ENCODE measurements around the gene OPCML. TPM values are rescaled to one million over a fixed set of nuclear protein-coding genes. Genes with fewer than 3 reads are reported as not detected.

Gene OPCML
- total RNA-seq, 2 donors from 2014 or later: not detected

DNA sequence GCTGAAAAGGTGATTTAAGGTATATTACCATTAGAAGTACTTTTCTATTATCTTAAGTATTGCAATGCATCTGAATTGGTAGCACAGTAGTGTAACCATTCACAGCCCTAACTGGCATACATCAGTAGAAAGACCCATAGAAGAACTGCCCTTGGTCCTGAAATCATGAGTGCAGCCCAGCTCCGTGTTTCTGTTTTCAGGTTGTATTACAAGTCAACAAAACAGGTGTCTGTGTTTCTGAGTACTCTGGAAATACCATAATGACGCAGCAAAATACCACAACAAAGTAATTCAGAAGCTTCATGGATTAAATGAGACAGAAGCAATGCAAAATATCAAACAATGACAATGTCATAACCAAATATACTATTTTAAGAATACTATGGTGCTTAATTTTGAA lies 226.3 kb downstream of the OPCML start:
- Histone ChIP-seq H3K4me3 (no peak overlapping the region), H3K36me3 (no peaks in the 10 kb centered on the region), H3K4me1 (ENCODE audit: control insufficient read depth in 1 of 2, low read depth in 2 of 2) (no peaks in the 10 kb centered on the region), H3K9me3 (no peaks in the 10 kb centered on the region), H3K27ac (no peak overlapping the region), H3K27me3 (replicated peaks; ENCODE audit: insufficient read depth) (no peaks in the 10 kb centered on the region)
- TF ChIP-seq, protein P1, sequence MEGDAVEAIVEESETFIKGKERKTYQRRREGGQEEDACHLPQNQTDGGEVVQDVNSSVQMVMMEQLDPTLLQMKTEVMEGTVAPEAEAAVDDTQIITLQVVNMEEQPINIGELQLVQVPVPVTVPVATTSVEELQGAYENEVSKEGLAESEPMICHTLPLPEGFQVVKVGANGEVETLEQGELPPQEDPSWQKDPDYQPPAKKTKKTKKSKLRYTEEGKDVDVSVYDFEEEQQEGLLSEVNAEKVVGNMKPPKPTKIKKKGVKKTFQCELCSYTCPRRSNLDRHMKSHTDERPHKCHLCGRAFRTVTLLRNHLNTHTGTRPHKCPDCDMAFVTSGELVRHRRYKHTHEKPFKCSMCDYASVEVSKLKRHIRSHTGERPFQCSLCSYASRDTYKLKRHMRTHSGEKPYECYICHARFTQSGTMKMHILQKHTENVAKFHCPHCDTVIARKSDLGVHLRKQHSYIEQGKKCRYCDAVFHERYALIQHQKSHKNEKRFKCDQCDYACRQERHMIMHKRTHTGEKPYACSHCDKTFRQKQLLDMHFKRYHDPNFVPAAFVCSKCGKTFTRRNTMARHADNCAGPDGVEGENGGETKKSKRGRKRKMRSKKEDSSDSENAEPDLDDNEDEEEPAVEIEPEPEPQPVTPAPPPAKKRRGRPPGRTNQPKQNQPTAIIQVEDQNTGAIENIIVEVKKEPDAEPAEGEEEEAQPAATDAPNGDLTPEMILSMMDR (IDR thresholded peaks at IDR 0.05): no peak
- DNase-seq (ENCODE audit: low spot score): no peak
- ATAC-seq (ENCODE audit: insufficient number of reproducible peaks, low FRiP score, low read depth): no peak

DNA sequence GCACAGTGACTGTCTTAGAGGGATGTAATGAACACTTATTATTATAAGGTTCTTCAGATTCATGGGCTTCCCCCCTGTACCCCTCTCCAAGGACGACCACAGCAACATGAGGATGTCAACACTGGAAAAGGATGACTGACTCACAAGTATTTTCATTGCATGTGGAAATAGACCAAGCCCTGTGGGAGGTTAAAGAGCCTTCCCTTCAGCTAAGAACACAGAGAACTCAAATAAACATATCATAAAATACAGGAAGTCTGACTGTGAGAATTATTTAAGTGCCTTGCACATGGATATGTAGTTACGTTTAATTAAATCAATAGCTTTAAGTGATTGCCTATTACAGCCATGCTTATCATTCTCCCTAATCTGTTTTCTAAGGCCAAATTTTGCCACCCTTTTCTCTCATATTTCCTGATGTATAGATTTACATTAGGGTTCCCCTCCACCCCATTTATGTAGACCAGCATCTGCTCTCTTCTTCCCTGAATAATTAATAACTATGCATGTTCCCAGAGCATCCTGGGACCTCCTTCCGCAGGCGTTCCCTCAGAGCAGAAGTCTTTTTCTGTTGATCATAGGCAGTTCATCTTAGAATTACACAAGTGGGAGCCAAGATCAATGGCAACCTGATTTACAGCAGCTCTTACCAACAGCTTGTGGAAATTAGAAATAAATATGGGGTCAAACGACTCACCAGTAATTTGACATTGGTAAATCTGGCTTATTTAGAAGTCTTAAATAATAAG lies 226.9 kb downstream of the OPCML start:
- no peaks in the 10 kb centered on the region for H3K36me3 ChIP-seq
- H3K9me3 ChIP-seq: no peaks in the 10 kb centered on the region
- DNase-seq (ENCODE audit: low spot score): no peak
- ATAC-seq (ENCODE audit: insufficient number of reproducible peaks, low FRiP score, low read depth): no peak
- H3K27me3 ChIP-seq (replicated peaks; ENCODE audit: insufficient read depth): no peaks in the 10 kb centered on the region
- H3K4me3 ChIP-seq: no peak overlapping the region
- TF ChIP-seq, protein P1 (IDR thresholded peaks at IDR 0.05): no peak
- H3K27ac ChIP-seq: no peak overlapping the region
- H3K4me1 ChIP-seq (ENCODE audit: control insufficient read depth in 1 of 2, low read depth in 2 of 2): no peaks in the 10 kb centered on the region

DNA sequence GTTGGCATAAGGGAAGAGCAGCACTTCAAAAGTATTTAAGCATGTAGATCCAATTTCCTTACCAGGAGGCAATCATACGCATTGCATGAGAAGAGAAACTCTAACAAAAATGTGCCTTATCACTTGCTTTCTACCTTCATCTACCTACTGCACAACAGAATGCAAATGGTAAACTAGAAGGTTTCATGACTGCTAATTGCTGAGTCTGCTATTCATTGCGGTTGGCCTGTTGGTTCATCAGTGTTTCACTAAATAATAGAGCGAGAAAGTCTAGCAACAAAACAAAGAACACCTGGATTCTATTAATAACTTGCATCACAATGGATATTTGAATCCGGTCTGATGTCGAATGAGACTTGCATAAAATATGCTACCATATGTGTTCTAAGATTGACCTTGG lies 229.0 kb downstream of the OPCML start:
- Histone ChIP-seq H3K9me3 (no peaks in the 10 kb centered on the region), H3K27me3 (replicated peaks; ENCODE audit: insufficient read depth) (no peaks in the 10 kb centered on the region), H3K4me3 (no peak overlapping the region), H3K36me3 (no peaks in the 10 kb centered on the region), H3K27ac (no peak overlapping the region), H3K4me1 (ENCODE audit: control insufficient read depth in 1 of 2, low read depth in 2 of 2) (no peaks in the 10 kb centered on the region)
- DNase-seq (ENCODE audit: low spot score) (no peak), ATAC-seq (ENCODE audit: insufficient number of reproducible peaks, low FRiP score, low read depth) (no peak)
- TF ChIP-seq, protein P1 (IDR thresholded peaks at IDR 0.05): no peak

DNA sequence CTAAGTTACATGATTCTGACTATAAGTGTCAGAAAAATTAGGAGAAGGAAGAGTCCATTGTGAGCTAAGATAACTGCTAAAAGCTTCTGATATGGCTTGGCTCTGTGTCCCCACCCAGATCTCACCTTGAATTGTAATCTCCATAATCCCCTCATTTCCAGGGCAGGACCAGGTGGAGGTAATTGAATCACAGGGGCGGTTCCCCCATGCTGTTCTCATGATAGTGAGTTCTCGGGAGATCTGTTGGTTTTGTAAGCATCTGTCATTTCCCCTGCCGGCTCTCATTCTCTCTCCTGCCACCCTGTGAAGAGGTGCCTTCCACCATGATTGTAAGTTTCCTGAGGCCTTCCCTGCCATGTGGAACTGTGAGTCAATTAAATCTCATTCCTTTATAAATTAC lies 230.2 kb downstream of the OPCML start:
- H3K27ac ChIP-seq: no peak overlapping the region
- H3K27me3 ChIP-seq (replicated peaks; ENCODE audit: insufficient read depth): no peaks in the 10 kb centered on the region
- no peak for ATAC-seq (ENCODE audit: insufficient number of reproducible peaks, low FRiP score, low read depth)
- no peak for DNase-seq (ENCODE audit: low spot score)
- TF ChIP-seq, protein P1 (IDR thresholded peaks at IDR 0.05): no peak
- H3K4me3 ChIP-seq: no peak overlapping the region
- H3K4me1 ChIP-seq (ENCODE audit: control insufficient read depth in 1 of 2, low read depth in 2 of 2): no peaks in the 10 kb centered on the region
- H3K36me3 ChIP-seq: no peaks in the 10 kb centered on the region
- H3K9me3 ChIP-seq: no peaks in the 10 kb centered on the region

DNA sequence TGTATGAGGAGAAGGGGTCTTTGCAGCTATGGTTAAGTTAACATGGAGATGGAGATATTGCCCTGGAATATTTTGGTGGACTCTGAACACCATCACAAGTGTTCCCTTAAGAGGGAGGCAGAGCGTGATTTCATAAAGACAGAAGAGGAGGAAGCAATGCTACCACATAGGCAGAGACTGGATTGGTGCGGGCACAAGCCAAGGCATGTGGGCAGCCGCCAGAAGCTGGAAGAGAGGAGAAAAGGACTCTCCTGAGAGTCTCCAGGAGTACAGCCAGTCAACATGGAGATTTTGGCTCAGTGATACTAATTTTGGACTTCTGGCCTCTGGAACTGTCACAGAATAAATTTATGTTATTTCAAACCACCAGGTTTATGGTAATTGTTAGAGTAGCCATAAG lies 231.6 kb downstream of the OPCML start:
- H3K36me3 ChIP-seq: no peaks in the 10 kb centered on the region
- H3K4me3 ChIP-seq: no peak overlapping the region
- DNase-seq (ENCODE audit: low spot score) (no peak), ATAC-seq (ENCODE audit: insufficient number of reproducible peaks, low FRiP score, low read depth) (no peak)
- no peak overlapping the region for H3K27ac ChIP-seq
- no peaks in the 10 kb centered on the region for H3K4me1 ChIP-seq (ENCODE audit: control insufficient read depth in 1 of 2, low read depth in 2 of 2)
- TF ChIP-seq, protein P1 (IDR thresholded peaks at IDR 0.05): no peak
- no peaks in the 10 kb centered on the region for H3K9me3 ChIP-seq
- H3K27me3 ChIP-seq (replicated peaks; ENCODE audit: insufficient read depth): no peaks in the 10 kb centered on the region

All from thoracic aorta (tissue), 2 donors.